Fibroblast of the aortic adventitia (primary cell): ENCODE measurements around the gene MSANTD1. TPM values are rescaled to one million over a fixed set of nuclear protein-coding genes. Genes with fewer than 3 reads are reported as not detected.

ENCODE experiments used
- DNase-seq: peaks from one replicate; pipeline ENCODE4 v3.0.0-alpha.2; 2010; ENCODE audit warnings: low read depth
- H3K4me3 ChIP-seq: 2 replicates; pipeline ENCODE4 v1.5.1; 2011; ENCODE audit warnings: low read depth, mild to moderate bottlenecking, control low read depth, low read length, moderate library complexity
- total RNA-seq: library from RNA; depleted of rRNA; stranded (reverse); fragments of >200 nt; gene quantifications from 2 replicates; pipeline ENCODE4 v1.2.3, GENCODE V29; 2012; ENCODE audit warnings: low replicate concordance
- TF ChIP-seq, protein P1 (sequence below): IDR thresholded peaks from 2 replicates; pipeline ENCODE4 v1.5.1; 2011; ENCODE audit warnings: mild to moderate bottlenecking, low read length, control low read depth, inconsistent platforms; ENCODE audit not compliant: insufficient read depth

Gene MSANTD1
- total RNA-seq, 1 donor: 0.63 TPM

DNA sequence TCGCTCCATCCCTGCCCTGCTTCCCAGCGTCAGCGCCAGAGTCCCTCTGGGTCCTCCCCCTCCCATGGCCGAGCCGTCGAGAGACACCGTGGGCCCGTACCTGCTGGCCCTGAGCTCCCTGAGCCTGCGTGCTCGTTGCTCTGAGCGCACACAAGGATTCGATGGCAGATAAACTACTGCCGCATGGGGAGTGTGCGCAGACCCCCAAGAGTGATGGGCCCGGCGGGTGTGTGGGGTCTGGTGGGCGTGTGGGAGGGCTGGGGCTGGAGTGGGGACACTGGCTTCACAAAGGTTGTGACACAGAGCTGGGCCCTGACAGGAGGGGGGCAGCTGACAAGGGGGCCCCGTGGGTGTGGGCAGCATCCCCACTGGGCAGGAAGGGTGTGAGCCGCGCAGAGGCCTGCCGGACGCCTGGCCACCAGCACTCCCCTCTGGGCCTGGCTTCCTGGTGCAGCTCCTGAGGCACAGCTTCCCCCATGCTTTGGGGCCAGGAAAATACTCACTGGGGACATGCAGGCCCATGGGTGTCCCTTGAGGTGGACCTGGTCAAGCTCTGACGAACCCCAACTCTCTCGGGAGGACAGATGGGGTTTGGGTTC lies 39.1 kb downstream of the MSANTD1 start:
- DNase-seq: no peak
- TF ChIP-seq, protein P1, sequence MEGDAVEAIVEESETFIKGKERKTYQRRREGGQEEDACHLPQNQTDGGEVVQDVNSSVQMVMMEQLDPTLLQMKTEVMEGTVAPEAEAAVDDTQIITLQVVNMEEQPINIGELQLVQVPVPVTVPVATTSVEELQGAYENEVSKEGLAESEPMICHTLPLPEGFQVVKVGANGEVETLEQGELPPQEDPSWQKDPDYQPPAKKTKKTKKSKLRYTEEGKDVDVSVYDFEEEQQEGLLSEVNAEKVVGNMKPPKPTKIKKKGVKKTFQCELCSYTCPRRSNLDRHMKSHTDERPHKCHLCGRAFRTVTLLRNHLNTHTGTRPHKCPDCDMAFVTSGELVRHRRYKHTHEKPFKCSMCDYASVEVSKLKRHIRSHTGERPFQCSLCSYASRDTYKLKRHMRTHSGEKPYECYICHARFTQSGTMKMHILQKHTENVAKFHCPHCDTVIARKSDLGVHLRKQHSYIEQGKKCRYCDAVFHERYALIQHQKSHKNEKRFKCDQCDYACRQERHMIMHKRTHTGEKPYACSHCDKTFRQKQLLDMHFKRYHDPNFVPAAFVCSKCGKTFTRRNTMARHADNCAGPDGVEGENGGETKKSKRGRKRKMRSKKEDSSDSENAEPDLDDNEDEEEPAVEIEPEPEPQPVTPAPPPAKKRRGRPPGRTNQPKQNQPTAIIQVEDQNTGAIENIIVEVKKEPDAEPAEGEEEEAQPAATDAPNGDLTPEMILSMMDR: no peak
- no peak overlapping the region for H3K4me3 ChIP-seq

DNA sequence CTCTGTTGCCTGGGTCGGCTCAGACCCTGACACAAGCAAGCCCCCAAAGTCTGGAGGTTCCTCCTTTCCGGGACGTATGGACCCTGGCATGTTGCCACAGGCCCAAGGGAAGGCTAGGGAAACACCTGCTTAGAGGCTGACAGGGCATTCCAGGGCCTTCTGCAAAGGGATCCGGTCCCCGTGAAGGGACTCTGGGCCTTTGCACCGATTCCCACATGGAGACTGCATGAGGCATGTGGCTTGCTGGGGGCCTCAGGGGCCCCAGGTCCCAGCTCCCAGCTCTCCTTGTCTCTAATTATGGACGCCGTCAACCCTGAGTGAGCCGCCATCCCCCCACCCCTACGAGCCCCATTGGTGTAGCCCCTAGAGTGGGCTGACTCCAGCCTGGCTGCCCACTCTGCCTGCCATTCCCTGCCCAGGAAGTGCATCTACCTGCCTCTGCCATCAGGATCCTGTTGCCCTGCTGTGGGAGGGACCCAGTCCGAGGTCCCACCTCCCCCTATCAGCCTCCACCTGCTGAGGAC lies 39.7 kb downstream of the MSANTD1 start:
- TF ChIP-seq, protein P1: no peak
- DNase-seq: no peak
- no peak overlapping the region for H3K4me3 ChIP-seq

DNA sequence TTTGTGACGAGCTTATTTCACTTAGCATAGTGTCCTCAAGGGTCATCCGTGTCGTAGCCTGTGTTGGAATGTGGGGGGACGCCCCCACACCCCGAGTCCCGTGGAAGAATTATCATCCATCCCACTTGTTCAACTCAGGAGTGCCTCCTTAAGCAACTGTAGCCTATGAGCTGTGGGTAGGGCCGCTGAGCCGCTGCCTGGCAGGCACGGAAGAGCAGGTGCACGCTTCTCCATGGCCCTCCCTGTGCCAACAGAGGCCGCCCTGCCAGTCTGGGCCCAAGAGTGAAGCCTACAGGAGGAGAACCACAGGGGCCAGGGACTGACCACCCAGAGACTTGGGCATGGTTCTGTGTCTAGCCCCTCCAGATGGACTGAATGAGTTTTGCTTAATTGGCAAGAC lies 41.5 kb downstream of the MSANTD1 start:
- no peak for DNase-seq
- H3K4me3 ChIP-seq: no peak overlapping the region
- TF ChIP-seq, protein P1: no peak

DNA sequence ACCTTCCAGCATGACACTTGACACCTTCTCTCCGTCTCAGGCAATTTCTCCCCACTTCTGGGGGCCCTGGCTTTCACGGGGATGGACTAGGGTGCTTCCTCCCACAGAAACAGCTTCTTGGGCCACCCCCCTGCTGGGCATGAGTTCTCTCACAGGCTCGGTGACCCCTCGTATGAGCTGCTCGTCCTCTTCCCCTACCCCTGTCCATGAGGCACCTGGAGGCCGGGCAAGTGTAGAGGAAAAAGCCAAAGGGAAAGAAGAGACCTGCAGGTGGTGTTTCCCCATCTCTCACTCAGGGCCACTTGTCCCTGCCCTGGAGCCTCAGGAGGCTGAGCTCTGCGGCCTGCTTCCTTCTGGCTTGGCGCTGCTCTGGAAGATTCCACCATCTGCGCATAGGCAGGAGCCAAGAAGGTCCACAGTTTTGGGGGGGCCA lies 41.9 kb downstream of the MSANTD1 start:
- TF ChIP-seq, protein P1: no peak
- DNase-seq: no peak
- H3K4me3 ChIP-seq: no peak overlapping the region

DNA sequence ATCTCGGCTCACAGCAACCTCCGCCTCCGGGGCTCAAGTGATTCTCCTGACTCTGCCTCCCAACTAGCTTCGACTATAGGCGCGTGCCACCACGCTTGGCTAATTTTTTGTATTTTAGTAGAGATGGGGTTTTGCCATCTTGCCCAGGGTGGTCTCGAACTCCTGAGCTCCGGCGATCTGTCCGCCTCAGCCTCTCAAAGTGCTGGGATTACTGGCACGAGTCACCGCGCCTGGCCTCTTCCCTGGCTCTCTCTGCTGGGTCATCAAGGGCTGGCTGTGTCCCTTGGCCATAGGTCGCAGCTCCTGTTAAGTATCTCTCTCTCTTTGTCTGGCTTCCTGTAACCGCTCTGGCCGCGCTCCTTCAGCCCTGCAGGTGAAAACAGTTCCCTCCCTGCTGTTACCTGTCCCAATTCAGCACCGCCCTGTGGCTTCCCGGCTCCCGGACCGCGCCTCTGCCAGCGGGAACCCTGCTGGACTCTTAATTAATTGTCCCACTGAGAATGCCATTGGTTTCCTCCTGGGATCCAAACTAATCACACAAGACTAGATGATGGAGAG lies 42.5 kb downstream of the MSANTD1 start:
- DNase-seq: no peak
- TF ChIP-seq, protein P1: no peak
- H3K4me3 ChIP-seq: peak overlapping the region; percentile 86

DNA sequence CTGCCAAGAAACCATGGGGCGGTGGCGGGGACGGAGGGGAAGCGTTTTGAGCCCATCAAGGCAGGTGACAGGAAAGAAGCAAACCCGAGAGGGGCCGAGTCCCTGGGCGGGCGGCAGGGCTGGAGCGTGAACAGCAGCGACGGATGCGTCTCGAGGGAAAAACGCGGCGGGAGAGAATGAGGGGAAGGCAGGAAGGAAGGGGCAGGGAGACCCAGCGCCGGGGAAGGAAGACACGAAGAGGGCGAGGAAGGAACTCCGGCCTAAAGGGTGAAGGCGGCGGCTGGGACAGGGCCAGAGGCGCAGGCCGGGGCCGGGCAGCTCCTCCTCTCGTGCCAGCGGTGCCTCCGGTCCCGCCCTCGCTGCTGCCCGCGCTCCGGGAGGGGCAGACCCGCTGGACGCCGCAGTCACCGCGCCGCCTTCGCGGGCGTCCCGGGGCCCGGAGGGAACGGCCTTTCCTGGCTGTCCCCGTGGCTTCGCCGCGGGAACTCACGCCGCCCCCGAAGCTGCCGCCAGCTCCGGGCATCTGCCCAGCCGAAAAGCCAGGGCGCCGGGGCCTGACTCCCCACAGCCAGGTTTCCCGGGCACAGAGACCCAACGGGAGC lies 43.1 kb downstream of the MSANTD1 start:
- H3K4me3 ChIP-seq: peak overlapping the region; percentile 86
- TF ChIP-seq, protein P1: no peak
- DNase-seq: peak; percentile 18
